Measurements from ENCODE around the gene FOSL1. TPM values are rescaled to one million over a fixed set of nuclear protein-coding genes. Genes with fewer than 3 reads are reported as not detected.

The FOSL1 gene
- total RNA-seq, 1 experiment from 2014 or later, result 33.7 TPM

GRCh38 chr11:65886826-65887722, 13.1 kb downstream of the FOSL1 start:
- Histone ChIP-seq H3K14ac (ENCODE audit: insufficient read depth, low read length) (no peak overlapping the region), H2AFZ (ENCODE audit: low read length) (no peak overlapping the region), H3K23ac (ENCODE audit: insufficient read length, low read depth, low read length) (no peak overlapping the region), H2BK20ac (ENCODE audit: low read depth, low read length, poor library complexity, severe bottlenecking) (no peak overlapping the region), H3T11ph (ENCODE audit: low read length) (no peak overlapping the region), H4K8ac (replicated peaks; ENCODE audit: insufficient read length, low read depth, low read length) (no peak overlapping the region), H2BK120ac (ENCODE audit: low read depth, low read length, poor library complexity, severe bottlenecking) (no peak overlapping the region), H4K91ac (ENCODE audit: insufficient read length, low read depth, low read length) (no peak overlapping the region), H3K56ac (ENCODE audit: insufficient read length, low read depth, low read length) (no peak overlapping the region), H3K4me2 (ENCODE audit: insufficient read depth, insufficient read length, low read length) (peak overlapping the region; percentile 70), H2AK5ac (ENCODE audit: insufficient read length, low read length) (no peak overlapping the region), H2BK5ac (ENCODE audit: insufficient read length, low read length) (no peak overlapping the region), H3K23me2 (ENCODE audit: insufficient read length, low read depth, low read length, poor library complexity, severe bottlenecking) (peaks cover 23% of the 10 kb centered on the region), H3K9ac (ENCODE audit: extremely low read depth, insufficient read length, low read length) (peak overlapping the region; percentile 24), H3K4me1 (ENCODE audit: insufficient read depth, low read length) (peaks cover 9% of the 10 kb centered on the region; the same call in 1 of the 2 replicates), H3K79me1 (ENCODE audit: insufficient read depth, low read depth, low read length, poor library complexity, severe bottlenecking) (no peaks in the 10 kb centered on the region), H4K20me1 (ENCODE audit: control insufficient read depth, insufficient read depth, insufficient read length) (no peaks in the 10 kb centered on the region), H3K27me3 (ENCODE audit: insufficient read depth, low read length) (peaks cover 6% of the 10 kb centered on the region; the same call in 1 of the 2 replicates), H3K27ac (ENCODE audit: insufficient read length, low read depth, low read length) (no peak overlapping the region), H3K4ac (ENCODE audit: low read depth, low read length) (no peak overlapping the region), H4K5ac (ENCODE audit: insufficient read length, low read depth, low read length) (no peak overlapping the region), H2BK12ac (ENCODE audit: insufficient read length, low read depth, low read length) (no peak overlapping the region), H3K18ac (ENCODE audit: insufficient read length, low read depth, low read length) (no peak overlapping the region), H3K79me2 (ENCODE audit: insufficient read depth, low read length) (no peaks in the 10 kb centered on the region; the same call in 1 of the 2 replicates), H3K9me3 (ENCODE audit: control insufficient read depth, low read depth, low read length) (no peaks in the 10 kb centered on the region), H2BK15ac (ENCODE audit: low read depth, low read length) (no peak overlapping the region)
- H3K9me3 Mint-ChIP-seq, result peaks cover 2 to 4% of the 10 kb centered on the region in 2 experiments; a peak in 2 of 5 replicates
- H3K4me1 Mint-ChIP-seq, result peaks cover 27 to 41% of the 10 kb centered on the region in 2 experiments
- peak overlapping the region; percentile 97 to 98 for H3K4me3 Mint-ChIP-seq
- no peak for DNase-seq
- WGBS (ENCODE audit: extremely low coverage, insufficient read length, low lambda C conversion rate), result no CpG with 5 or more reads among the region's 14 CpGs
- TF ChIP-seq, protein P1, sequence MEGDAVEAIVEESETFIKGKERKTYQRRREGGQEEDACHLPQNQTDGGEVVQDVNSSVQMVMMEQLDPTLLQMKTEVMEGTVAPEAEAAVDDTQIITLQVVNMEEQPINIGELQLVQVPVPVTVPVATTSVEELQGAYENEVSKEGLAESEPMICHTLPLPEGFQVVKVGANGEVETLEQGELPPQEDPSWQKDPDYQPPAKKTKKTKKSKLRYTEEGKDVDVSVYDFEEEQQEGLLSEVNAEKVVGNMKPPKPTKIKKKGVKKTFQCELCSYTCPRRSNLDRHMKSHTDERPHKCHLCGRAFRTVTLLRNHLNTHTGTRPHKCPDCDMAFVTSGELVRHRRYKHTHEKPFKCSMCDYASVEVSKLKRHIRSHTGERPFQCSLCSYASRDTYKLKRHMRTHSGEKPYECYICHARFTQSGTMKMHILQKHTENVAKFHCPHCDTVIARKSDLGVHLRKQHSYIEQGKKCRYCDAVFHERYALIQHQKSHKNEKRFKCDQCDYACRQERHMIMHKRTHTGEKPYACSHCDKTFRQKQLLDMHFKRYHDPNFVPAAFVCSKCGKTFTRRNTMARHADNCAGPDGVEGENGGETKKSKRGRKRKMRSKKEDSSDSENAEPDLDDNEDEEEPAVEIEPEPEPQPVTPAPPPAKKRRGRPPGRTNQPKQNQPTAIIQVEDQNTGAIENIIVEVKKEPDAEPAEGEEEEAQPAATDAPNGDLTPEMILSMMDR (conservative IDR thresholded peaks at IDR 0.05), result no peak
- H3K27ac Mint-ChIP-seq, result peak overlapping the region; percentile 35 to 99 (median 98); a peak in 3 of 7 replicates
- peaks cover 17% of the 10 kb centered on the region for H3K27me3 Mint-ChIP-seq (ENCODE audit: low read depth)
- peaks cover 35 to 55% (median 52%) of the 10 kb centered on the region in 3 experiments for H3K36me3 Mint-ChIP-seq (ENCODE audit: insufficient read depth in 1 of 3, low read depth in 3 of 3)

Measured in H9 (cell line).